ENCODE data around the gene NPVF.

The NPVF gene

DNA sequence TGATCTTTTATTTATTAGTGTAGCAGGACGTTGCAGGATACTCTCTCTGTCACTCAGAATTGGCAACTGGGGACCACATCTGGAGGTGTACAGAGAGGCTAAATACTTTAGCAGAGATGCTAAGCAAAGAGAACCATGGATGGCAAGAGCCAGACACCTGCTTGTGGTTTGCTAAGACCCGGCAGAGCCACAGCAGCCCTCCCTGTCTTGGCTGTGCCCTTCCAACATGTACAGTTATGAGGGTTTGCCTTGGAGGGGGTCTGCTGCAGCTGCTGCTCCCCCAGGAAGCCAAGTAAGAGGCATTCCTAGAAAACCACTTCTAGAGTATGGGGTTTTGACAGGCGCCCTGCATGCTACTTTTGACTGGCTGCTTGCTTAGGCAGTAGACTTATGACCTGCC, 5.1 kb downstream of the NPVF start:
- no peak for DNase-seq

- no peak for DNase-seq
These were observed 5.6 kb downstream of the NPVF start for GRCh38 chr7:25222666-25223065.

GRCh38 chr7:25221009-25221408, 7.3 kb downstream of the NPVF start:
- DNase-seq: no peak

DNA sequence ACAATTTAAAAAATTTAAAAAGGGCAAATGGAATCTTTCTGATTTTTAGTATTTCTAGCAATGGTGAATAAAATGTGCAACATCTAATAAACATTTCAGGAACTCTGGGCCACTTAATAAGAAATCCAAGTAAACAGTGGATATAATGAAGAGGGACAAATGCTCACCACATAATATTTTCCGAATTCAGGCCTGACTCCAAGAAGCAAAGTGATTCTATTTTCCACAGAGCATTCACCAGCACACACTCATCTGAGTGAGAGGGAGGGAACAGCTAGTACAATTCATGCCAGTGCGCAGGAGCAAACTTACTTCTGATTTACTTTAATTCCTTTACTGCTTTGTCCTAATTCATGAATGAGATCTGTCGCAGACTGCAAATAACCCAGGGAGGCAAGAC, 10.1 kb downstream of the NPVF start:
- no peak for DNase-seq

DNA sequence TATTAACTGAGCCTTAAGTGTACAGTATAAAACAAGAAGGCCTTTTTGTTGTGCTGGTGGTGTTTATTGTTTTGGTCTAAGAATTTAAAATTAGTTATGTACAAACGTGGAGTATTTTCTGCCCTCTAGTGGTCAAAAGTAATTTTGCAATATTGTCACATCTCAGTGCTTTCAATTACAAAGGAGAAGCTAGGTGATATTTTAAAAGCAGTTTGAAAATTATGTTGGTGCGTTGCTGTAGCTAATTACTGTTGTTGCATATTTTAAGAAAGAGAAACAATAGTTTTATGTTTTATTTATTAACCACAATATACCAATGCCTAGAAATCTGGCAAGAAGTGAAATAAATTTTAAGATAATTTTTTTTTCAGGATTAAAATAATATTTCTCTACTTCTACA, 11.4 kb downstream of the NPVF start:
- peak in 1 of 2 donors; percentile 52 for DNase-seq

DNA sequence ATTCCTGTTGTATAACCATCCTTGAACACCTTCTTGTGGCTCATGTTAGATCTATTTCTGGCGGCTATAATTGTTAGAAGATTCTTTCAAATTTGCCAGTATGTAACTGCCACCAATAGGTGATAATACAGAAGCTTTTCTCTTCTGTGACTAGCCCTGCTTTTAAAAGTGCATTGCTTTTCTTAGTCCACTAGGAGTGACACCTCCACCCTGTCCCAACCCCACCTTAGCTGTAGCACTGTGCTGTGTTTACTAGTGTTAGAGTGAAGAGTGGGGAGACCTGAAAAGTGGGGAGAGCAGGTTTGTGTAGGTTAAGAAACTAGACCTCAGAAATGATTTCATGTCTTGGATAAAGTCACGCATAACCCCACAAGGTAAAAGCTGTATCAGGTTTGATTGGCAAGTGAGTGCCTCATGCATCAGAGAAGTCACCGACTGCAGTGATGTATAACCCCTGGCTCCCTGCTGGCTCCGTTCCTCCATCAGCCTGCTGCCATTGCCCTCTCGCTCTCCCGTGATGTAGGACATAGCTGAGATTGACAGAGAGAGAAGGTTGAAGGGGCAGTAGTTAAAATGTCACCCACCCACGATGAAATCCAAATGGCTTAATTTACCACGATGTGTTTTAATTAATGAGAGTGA, 12.5 kb downstream of the NPVF start:
- no peak for DNase-seq

DNA sequence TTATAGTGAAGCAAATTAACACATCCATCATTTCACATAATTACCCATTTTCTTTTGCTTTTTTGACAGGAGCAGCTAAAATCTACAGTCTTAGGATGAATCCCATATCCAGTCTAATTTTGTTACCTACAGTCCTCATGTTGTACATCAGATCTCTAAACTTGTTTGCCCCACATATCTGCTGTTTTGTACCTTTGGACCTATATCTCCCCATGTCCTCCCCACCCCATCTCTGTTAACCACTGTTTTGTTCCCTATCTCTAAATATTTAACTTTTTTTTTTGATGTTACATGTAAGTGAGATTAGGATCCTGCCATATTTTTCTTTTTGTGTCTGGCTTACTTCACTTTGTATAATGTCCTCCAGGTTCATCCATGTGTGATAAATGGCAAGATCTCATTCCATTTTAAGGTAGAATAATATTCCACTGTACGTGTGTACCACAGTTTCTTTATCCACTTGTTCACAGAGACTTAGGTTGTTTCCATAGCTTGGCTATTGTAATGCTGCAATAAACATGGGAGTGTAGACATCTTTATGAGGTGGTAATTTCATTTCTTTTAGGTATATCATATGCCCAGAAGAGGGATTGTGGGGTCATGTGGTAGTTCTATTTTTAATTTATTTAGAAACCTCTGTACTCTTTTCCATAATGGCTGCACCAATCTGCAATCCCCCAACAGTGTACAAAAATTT, 19.6 kb downstream of the NPVF start:
- no peak for DNase-seq

DNA sequence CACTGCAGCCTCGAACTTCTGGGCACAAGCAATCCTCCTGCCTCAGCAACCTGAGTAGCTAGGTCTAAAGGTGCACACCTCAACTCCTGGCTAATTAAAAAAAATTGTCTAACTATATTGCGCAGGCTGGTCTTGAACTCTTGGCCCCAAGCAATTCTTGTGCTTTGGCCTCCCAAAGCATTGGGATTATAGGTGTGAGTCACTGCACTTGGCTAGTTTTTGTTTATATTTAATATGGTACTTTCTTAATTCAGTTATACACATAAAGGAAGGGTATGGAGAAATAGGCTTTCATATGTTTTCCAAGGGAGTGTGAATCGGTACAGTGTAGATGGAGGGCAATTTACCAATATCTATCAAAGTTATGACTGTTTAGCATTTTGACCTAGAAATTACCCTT, 20.4 kb downstream of the NPVF start:
- no peak for DNase-seq

DNA sequence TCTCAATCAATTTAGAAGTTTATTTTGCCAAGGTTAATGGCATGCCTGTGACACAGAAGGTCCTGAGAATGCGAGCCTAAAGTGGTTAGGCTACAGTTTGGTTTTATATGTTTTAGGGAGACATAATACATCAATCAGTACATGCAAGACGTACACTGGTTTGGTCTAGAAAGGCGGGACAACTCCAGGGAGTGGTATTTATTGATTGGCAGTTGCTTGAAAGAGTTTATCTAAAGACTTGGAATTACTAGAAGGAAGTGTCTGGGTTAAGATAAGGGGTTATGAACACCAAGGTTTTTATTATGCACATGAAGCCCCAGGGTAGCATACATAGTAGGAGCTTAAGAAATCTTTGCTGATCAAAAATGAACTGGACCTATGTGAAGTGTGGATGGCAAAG, 21.5 kb downstream of the NPVF start:
- no peak for DNase-seq

DNA sequence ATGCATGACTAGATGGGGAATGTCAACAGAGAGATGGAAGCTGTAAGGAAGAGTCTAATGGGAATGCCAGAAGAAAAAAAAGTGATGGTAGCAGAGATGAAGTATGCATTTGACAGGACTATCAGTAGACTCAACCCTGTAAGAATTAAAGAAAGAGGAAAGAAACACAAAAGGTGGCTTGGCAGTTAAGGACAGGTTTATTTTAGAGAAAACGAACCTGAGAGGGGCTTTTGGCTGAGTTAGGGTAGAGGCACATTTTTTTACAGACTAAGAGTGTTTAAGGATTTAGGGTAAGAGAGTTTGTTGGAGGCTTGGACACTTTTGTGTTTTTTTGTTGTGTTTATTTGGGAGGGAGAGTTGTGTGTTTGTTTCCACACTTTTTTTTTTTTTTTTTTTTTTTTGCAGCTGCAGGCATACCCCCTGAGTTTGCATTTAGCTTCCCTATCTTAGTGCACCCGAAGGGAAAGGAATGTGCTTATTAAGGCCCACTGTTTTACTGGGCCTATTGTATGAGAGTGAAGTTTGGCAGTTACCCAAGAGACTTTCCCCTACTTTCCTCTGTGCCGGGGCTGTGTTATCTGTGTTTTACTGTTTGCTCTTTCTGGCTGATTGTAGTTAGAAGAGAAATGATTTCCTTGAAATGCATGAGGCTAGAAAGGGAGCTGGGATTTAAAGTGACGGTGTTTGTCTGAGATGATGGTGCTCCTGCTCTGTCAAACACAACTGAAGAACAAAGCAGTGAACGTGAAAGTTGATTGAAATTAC, 32.0 kb downstream of the NPVF start:
- no peak for DNase-seq

GRCh38 chr7:25194036-25194435, 34.2 kb downstream of the NPVF start:
- DNase-seq: no peak

DNA sequence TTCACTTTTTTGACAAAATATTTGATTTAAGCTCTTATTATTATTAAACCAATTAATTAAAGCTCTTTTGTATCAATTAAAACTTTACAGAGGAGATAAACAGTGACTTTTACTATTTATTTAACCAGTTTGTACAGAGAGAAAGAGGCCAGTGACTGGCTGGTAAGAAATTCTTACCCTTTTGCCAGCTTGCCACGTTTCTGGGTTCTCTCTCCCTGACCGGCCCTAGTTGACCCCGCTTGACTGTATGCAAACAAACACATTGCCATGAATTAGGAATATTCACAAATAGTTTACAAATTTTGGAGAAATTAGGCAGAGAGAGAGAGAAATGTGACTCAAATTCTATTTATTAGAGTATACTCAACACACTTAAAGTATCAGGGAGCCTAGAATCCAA, 36.2 kb downstream of the NPVF start:
- no peak for DNase-seq

DNA sequence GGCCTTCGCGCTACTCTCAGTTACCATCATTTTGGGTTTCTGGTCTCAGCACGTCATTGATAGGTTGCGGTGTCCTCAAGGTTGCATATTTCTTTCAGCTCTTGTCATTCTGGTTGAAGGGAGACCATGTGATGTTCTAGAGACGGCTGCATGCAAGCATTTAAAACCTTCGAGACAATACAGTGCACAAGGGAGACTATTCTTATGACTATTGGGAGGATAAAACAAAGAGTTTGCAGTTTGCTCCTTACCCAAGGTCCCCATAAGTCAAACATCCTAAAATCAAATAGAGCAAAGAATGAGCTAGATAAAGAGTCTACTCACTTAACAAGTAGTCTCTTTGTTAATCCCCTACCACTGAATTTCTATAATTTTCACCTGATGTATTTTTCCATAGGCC, 39.1 kb downstream of the NPVF start:
- no peak for DNase-seq

DNA sequence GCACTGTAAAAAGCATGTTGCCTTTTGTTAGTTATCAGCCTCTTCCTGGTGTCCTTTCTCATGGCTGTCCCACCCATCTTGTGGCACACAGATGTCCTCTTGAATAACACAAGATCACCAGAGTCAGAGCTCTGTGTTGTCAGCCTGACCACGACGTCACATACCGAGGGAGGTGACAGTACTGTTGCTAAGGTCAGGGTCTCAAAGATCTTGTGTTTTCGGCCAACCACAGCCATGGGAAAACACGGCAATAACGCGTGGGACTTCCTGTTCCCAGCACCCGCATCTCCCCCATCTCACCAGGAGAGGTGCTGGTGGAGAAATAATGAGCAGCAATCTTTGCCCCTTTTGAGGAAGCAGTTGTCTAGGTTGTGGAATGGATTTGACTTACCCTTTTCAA, 40.4 kb downstream of the NPVF start:
- no peak for DNase-seq

DNA sequence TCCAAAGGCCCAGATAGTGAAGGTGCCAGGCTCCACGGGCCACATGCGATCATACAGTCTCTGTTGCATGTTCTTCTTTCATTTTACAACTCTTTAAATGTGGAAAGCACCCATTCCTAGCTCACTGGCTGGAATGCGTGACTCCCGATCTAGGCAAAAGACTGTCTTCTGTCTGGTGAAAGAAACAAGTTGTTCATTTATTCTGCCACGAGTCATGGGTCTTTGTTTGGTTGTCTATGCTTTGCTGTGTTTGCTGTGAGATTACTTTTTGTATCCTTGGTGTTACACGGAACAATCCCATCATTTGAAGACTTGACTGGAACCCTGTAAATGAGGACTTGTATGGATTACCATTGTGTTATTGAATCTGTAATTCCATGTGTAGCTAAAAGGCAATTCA, 41.9 kb downstream of the NPVF start:
- DNase-seq: peak in 1 of 2 donors; percentile 17

GRCh38 chr7:25181532-25181931, 46.8 kb downstream of the NPVF start:
- DNase-seq: no peak

- DNase-seq: no peak
These were observed 47.3 kb downstream of the NPVF start for GRCh38 chr7:25180946-25181345.

DNA sequence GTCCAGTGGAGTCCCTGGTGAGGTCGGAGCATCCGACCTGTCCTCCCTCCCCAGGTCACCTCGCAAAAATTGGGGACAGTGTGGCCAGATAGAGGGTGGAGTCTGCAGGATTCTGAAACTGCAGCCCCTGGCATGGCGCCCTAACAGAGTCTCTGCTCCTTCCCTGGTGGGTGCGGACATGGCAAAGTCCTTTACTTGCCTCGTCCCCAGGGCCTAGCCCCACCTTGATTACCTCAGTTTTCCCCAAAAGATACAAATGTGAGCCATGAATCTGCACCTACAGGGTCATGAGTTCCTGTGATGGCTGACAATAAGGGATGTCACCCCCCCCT, 47.7 kb downstream of the NPVF start:
- DNase-seq: no peak

- peak; percentile 61 to 86 for DNase-seq
These were observed 48.3 kb downstream of the NPVF start for GRCh38 chr7:25179771-25180591.

GRCh38 chr7:25179325-25179724, 49.0 kb downstream of the NPVF start:
- no peak for DNase-seq

All from hippocampal formation (tissue), 2 donors.